ENCODE data around the gene CAPN12. TPM values are rescaled to one million over a fixed set of nuclear protein-coding genes. Genes with fewer than 3 reads are reported as not detected.
"Not testable (repeated sequence)": the region's sequence is repeated elsewhere in the genome, so short reads cannot be mapped to it uniquely, and the experiment has no call there.

CAPN12 gene
- total RNA-seq, 1 donor from 2014 or later = 18.2 TPM

GRCh38 chr19:38769635-38770211, 25.4 kb upstream of the CAPN12 start:
- ATAC-seq = peak; percentile 86 to 94
- H3K36me3 ChIP-seq = no peaks in the 10 kb centered on the region
- H3K4me1 ChIP-seq = peaks cover 12% of the 10 kb centered on the region
- peak overlapping the region; percentile 42 for H3K4me3 ChIP-seq
- no peaks in the 10 kb centered on the region for H3K9me3 ChIP-seq
- H3K27me3 ChIP-seq (ENCODE audit: low read depth) = no peaks in the 10 kb centered on the region
- intact Hi-C loops (cut with DNase I) = no loop called here
- H3K27ac ChIP-seq = peak overlapping the region; percentile 74
- TF ChIP-seq CTCF (IDR thresholded peaks at IDR 0.05) = peak; percentile 87
- peak; percentile 95 for DNase-seq

GRCh38 chr19:38766276-38767047, 22.2 kb upstream of the CAPN12 start:
- intact Hi-C loops (cut with DNase I) = no loop called here
- no peaks in the 10 kb centered on the region for H3K9me3 ChIP-seq

GRCh38 chr19:38765214-38765613, 20.9 kb upstream of the CAPN12 start:
- TF ChIP-seq CTCF (IDR thresholded peaks at IDR 0.05) = no peak
- no peaks in the 10 kb centered on the region for H3K27me3 ChIP-seq (ENCODE audit: low read depth)
- H3K36me3 ChIP-seq = no peaks in the 10 kb centered on the region
- H3K4me3 ChIP-seq = no peak overlapping the region
- H3K27ac ChIP-seq = no peak overlapping the region
- ATAC-seq (no peak), DNase-seq (no peak)
- intact Hi-C loops (cut with DNase I) = no loop called here
- H3K4me1 ChIP-seq = peaks cover 12% of the 10 kb centered on the region
- no peaks in the 10 kb centered on the region for H3K9me3 ChIP-seq

More at GRCh38 chr19:38766276-38767047, 22.2 kb upstream of the CAPN12 start:
- Histone ChIP-seq H3K36me3 (no peaks in the 10 kb centered on the region), H3K4me1 (peaks cover 12% of the 10 kb centered on the region), H3K27me3 (ENCODE audit: low read depth) (no peaks in the 10 kb centered on the region), H3K4me3 (no peak overlapping the region), H3K27ac (no peak overlapping the region)
- TF ChIP-seq CTCF (IDR thresholded peaks at IDR 0.05) = no peak
- ATAC-seq = no peak
- DNase-seq = no peak

GRCh38 chr19:38763795-38764220, 19.5 kb upstream of the CAPN12 start:
- TF ChIP-seq CTCF (IDR thresholded peaks at IDR 0.05) = no peak
- H3K27ac ChIP-seq = no peak overlapping the region
- no peak for ATAC-seq
- no peaks in the 10 kb centered on the region for H3K4me1 ChIP-seq
- H3K36me3 ChIP-seq = no peaks in the 10 kb centered on the region
- DNase-seq = no peak
- H3K9me3 ChIP-seq = no peaks in the 10 kb centered on the region
- intact Hi-C loops (cut with DNase I) = no loop called here
- H3K27me3 ChIP-seq (ENCODE audit: low read depth) = no peaks in the 10 kb centered on the region
- no peak overlapping the region for H3K4me3 ChIP-seq

GRCh38 chr19:38761884-38762389, 17.7 kb upstream of the CAPN12 start:
- H3K4me3 ChIP-seq; DNase-seq; ATAC-seq; intact Hi-C loops (cut with DNase I); H3K27ac ChIP-seq; H3K27me3 ChIP-seq (ENCODE audit: low read depth); H3K36me3 ChIP-seq; H3K9me3 ChIP-seq; H3K4me1 ChIP-seq: not testable (repeated sequence)

- H3K4me1 ChIP-seq; intact Hi-C loops (cut with DNase I); ATAC-seq: not testable (repeated sequence)
These were observed 16.7 kb upstream of the CAPN12 start for GRCh38 chr19:38760805-38761517.

More at GRCh38 chr19:38760805-38761517, 16.7 kb upstream of the CAPN12 start:
- H3K27me3 ChIP-seq (ENCODE audit: low read depth); H3K9me3 ChIP-seq; H3K27ac ChIP-seq; H3K36me3 ChIP-seq; DNase-seq; H3K4me3 ChIP-seq: not testable (repeated sequence)

Data from lower lobe of right lung (tissue), 2 donors.